ENCODE measurements around the gene TNFRSF4. TPM values are rescaled to one million over a fixed set of nuclear protein-coding genes. Genes with fewer than 3 reads are reported as not detected.
"Not testable (repeated sequence)": the region's sequence is repeated elsewhere in the genome, so short reads cannot be mapped to it uniquely, and the experiment has no call there.

The TNFRSF4 gene
- total RNA-seq = 2.0 TPM

GRCh38 chr1:1213345-1214265 lies at the start of gene TNFRSF4:
TNFRSF4 (minus strand) TSS chr1:1214153; CDS start chr1:1214127, 26 bp downstream.
- no peak for DNase-seq (ENCODE audit: low spot score)

GRCh38 chr1:1262758-1263157 lies 48.8 kb upstream of the TNFRSF4 start:
- no peak for DNase-seq (ENCODE audit: low spot score)

GRCh38 chr1:1262071-1262470 lies 48.1 kb upstream of the TNFRSF4 start:
- no peak for DNase-seq (ENCODE audit: low spot score)

GRCh38 chr1:1260843-1261560 lies 47.0 kb upstream of the TNFRSF4 start:
- DNase-seq (ENCODE audit: low spot score) = no peak

GRCh38 chr1:1259951-1260600 lies 46.1 kb upstream of the TNFRSF4 start:
- DNase-seq (ENCODE audit: low spot score) = no peak

GRCh38 chr1:1259540-1259939 lies 45.6 kb upstream of the TNFRSF4 start:
- DNase-seq (ENCODE audit: low spot score) = no peak

GRCh38 chr1:1259119-1259488 lies 45.2 kb upstream of the TNFRSF4 start:
- no peak for DNase-seq (ENCODE audit: low spot score)

- no peak for DNase-seq (ENCODE audit: low spot score)
Observed at GRCh38 chr1:1256956-1257871, 43.3 kb upstream of the TNFRSF4 start.

- DNase-seq (ENCODE audit: low spot score) = no peak
Observed at GRCh38 chr1:1255611-1256010, 41.7 kb upstream of the TNFRSF4 start.

GRCh38 chr1:1255078-1255477 lies 41.1 kb upstream of the TNFRSF4 start:
- peak; percentile 44 for DNase-seq (ENCODE audit: low spot score)

GRCh38 chr1:1254667-1254998 lies 40.7 kb upstream of the TNFRSF4 start:
- DNase-seq (ENCODE audit: low spot score) = peak; percentile 50

- DNase-seq (ENCODE audit: low spot score) = no peak
Observed at GRCh38 chr1:1253972-1254666, 40.2 kb upstream of the TNFRSF4 start.

GRCh38 chr1:1253314-1253713 lies 39.4 kb upstream of the TNFRSF4 start:
- DNase-seq (ENCODE audit: low spot score) = no peak

GRCh38 chr1:1250786-1251284 lies 36.9 kb upstream of the TNFRSF4 start:
- peak; percentile 45 for DNase-seq (ENCODE audit: low spot score)

GRCh38 chr1:1248009-1248913 lies 34.3 kb upstream of the TNFRSF4 start:
- DNase-seq (ENCODE audit: low spot score) = not testable (repeated sequence)

- DNase-seq (ENCODE audit: low spot score) = no peak
Observed at GRCh38 chr1:1247341-1247913, 33.5 kb upstream of the TNFRSF4 start.

- DNase-seq (ENCODE audit: low spot score) = no peak
Observed at GRCh38 chr1:1246577-1247340, 32.8 kb upstream of the TNFRSF4 start, which contains the start of gene C1QTNF12. C1QTNF12 (minus strand) TSS chr1:1246722; CDS start chr1:1246690, 32 bp downstream.

Measured in ureter (tissue), 1 donor.